Ureter (tissue), 1 donor: ENCODE results near the gene TRIM54. TPM values are rescaled to one million over a fixed set of nuclear protein-coding genes. Genes with fewer than 3 reads are reported as not detected.
"Not testable (repeated sequence)": the region's sequence is repeated elsewhere in the genome, so short reads cannot be mapped to it uniquely, and the experiment has no call there.

Source experiments
- DNase-seq: peaks from one replicate; pipeline ENCODE4 v3.0.0-alpha.2; 2020; ENCODE audit warnings: low spot score
- total RNA-seq: library from RNA; stranded (reverse); gene quantifications from one replicate; pipeline ENCODE4 v1.2.4, GENCODE V29; 2023
- donor health status: DM: yes; HTN: yes; CAD: no.

TRIM54 gene
- total RNA-seq, 1 donor from 2014 or later, result 0.18 TPM

GRCh38 chr2:27312152-27312551, 29.9 kb downstream of the TRIM54 start:
- DNase-seq, result no peak

GRCh38 chr2:27313882-27314645, 31.8 kb downstream of the TRIM54 start:
- DNase-seq, result no peak

GRCh38 chr2:27314709-27315108, 32.5 kb downstream of the TRIM54 start:
- no peak for DNase-seq

- no peak for DNase-seq
These were observed 32.9 kb downstream of the TRIM54 start for GRCh38 chr2:27315122-27315521.

- DNase-seq, result no peak
These were observed 34.6 kb downstream of the TRIM54 start for GRCh38 chr2:27316655-27317412.

- not testable (repeated sequence) for DNase-seq
These were observed 37.6 kb downstream of the TRIM54 start for GRCh38 chr2:27319839-27320238.

GRCh38 chr2:27320958-27321543, 38.8 kb downstream of the TRIM54 start:
- DNase-seq, result peak; percentile 62

GRCh38 chr2:27322301-27322765, 40.1 kb downstream of the TRIM54 start:
- DNase-seq, result no peak

- peak; percentile 95 for DNase-seq
These were observed 40.8 kb downstream of the TRIM54 start, which contains the start of gene MPV17 for GRCh38 chr2:27322766-27323595. TSS of gene MPV17 (minus strand) at chr2:27323097. CDS start at chr2:27322517, 580 bp downstream.

- no peak for DNase-seq
These were observed 41.5 kb downstream of the TRIM54 start for GRCh38 chr2:27323596-27324285.

GRCh38 chr2:27324720-27325119, 42.5 kb downstream of the TRIM54 start:
- DNase-seq, result no peak

- DNase-seq, result no peak
These were observed 53.1 kb downstream of the TRIM54 start for GRCh38 chr2:27335311-27335710.

- no peak for DNase-seq
These were observed 53.9 kb downstream of the TRIM54 start for GRCh38 chr2:27336173-27336572.

GRCh38 chr2:27347641-27348040, 65.4 kb downstream of the TRIM54 start:
- DNase-seq, result no peak

- no peak for DNase-seq
These were observed 68.0 kb downstream of the TRIM54 start for GRCh38 chr2:27350106-27350693.

GRCh38 chr2:27351802-27352598, 69.8 kb downstream of the TRIM54 start:
- DNase-seq, result no peak

- DNase-seq, result not testable (repeated sequence)
These were observed 71.1 kb downstream of the TRIM54 start for GRCh38 chr2:27353386-27353761.

- DNase-seq, result no peak
These were observed 71.8 kb downstream of the TRIM54 start for GRCh38 chr2:27353762-27354596.

GRCh38 chr2:27354597-27354927, 72.3 kb downstream of the TRIM54 start:
- no peak for DNase-seq
